ENCODE measurements around the gene VAMP2.

The VAMP2 gene

DNA sequence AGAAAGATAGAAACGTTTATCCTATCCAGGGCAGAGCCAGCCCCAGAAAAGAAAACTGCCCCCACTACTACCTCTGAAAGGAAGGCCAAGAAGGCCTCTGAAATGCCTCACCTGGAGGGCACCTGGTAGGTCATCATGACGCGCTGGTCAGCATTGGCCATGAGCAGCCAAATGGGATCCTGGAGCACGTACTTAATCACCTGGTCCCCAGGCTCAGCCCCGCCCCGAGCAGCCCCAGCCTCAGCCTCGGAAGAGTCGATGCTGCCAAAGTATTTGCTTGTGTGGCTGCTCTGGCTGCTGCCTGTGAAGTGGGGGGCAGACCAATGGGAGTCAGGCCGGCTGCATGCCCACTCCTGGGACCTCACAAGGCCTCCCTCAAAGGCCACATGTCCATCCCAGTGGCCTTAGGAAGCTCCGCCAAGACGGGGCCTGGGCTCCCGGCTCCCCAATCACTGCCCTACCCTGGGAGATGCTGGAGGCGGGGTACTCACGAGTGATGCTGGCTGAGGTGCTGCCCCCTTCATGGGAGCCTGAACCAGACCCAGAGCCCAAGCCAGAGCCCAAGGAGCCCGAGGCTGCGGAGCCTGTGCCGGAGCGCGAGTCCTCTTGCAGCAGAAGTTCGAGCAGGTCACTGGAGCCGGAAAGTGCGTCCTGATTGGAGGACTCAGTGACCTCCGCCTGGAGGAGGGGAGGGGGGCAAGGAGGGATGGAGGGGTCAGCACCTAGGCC is 20.4 kb downstream of the VAMP2 start:
- peak; percentile 35 for DNase-seq

DNA sequence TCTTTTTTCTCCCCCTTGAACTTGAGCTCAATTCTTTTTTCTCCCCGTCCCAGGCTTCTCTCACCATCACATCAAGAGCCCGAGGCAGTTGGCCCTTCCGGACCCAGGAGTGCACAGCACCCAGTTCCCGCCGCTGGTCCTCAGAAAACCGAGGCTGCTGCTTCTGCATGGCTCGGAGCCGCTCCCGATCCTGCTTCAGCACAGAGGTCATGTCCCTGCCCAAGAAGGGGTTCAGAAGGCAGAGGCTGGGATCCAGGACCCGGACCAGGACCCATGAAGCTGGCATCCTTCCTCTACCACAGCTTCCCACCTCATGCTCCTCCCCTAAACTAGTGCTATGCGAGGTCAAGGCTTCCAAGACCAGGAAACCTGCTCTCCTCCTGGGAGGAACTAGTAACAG is 21.0 kb downstream of the VAMP2 start:
- DNase-seq, result peak; percentile 23

DNA sequence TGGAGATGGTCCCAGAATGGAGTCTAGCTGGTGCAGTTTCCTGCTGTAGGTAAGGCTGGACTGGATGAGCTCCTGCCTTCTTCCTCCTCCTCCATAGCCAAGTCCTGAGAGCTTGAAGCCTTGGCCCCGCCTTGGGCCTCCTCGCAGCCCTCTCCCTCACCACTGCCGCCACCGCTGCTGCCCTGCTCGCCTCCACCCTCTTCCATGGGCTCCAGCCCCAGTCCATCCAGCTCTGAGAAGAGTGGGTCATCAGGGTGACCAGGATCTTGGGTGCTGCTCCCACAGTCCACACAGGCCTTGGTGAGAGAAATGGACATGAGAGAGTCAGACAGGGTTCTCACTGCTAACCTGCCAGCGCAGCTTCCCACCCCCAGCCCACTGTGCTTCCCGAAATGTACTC is 21.7 kb downstream of the VAMP2 start:
- peak; percentile 19 for DNase-seq

DNA sequence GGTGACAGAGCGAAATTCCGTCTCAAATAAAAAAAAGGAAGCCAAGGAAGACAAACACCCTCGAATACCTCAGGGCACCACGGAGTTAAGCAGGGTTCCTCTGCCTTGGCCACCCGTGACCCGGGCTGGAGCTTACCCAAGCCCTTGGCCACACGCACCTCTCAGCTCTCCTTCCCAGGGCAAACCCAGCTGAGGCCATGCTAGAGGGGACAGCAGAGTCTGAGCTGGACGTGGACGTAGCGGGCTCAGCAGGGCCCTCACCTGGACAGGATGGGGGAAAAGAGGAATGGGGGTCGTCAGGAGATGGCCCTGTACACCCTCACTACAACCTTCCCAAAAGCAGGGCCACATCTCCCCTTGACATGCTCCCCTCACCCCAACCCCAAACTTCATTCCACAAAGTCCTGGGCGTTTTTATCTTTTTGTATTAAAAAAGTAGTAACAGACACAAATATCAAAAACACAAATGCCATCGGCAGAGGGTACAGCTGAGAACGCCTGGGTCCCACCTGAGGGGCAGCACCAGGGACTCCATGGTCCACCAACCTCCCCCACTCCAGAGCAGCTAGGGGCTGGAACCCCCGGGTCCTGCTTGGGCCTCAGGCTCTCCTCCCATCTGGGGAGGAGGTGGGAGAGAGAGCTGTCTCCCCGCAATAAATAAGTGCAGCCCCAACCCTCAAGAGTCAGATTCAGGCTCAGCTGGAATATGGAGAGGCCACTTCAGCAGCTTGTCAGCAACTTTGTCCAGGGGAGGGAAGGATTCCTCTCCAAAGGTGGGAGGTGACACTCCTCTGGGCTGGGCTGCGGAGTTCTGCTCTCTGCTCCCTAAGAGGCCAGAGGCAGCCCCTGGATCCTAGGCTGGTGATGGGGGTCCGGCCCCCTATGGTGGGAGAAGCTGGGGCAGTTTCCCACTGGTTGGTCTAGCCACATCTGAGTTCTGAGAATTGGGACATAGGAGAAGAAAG is 22.4 kb downstream of the VAMP2 start:
- peak; percentile 27 for DNase-seq

DNA sequence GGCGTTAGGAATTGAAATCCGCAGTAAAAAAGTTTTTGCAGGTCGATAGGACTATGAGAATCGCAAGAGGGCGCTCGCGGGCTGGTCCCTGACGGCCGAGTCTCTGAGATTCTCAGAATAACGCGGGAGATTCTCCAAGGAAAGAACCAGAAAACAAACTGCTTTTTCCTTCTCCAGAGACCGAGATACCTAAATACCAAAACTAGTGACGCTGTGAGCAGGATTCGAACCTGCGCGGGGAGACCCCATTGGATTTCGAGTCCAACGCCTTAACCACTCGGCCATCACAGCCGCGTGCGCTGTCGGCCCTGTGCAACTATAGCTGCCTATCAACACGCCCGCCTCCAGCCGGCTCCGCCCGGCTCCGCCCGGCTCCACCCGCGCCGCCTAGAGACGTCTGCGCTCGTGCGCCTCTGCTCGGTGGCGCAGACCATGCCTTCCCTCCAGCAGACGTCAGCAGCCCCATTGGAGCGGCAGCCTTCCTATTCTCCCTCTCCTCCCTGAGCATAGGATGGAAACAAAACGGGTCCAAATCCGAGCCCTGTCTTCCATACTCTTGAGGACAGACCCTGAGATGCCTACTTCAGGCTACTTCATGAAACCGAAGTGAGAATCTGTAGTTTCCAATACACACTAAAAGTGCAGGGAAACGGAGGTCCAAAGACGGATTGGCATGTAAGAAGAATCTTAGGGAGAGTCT is 23.9 kb downstream of the VAMP2 start:
- DNase-seq, result peak; percentile 99

DNA sequence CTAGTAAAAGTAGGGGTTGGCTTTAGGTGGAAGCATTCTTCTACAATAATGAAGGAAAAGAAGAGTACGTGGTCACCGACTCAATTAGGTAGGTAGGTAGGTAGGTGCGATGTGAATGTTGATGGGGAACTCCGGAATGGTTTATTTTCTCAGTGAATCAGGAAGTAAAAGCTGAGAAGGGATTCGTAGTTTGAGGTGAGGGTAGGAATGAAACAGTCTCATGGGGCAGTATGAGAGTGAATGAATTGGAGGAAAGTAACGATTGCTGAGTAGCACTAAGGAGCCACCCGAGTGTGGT is 24.4 kb downstream of the VAMP2 start:
- DNase-seq, result no peak

DNA sequence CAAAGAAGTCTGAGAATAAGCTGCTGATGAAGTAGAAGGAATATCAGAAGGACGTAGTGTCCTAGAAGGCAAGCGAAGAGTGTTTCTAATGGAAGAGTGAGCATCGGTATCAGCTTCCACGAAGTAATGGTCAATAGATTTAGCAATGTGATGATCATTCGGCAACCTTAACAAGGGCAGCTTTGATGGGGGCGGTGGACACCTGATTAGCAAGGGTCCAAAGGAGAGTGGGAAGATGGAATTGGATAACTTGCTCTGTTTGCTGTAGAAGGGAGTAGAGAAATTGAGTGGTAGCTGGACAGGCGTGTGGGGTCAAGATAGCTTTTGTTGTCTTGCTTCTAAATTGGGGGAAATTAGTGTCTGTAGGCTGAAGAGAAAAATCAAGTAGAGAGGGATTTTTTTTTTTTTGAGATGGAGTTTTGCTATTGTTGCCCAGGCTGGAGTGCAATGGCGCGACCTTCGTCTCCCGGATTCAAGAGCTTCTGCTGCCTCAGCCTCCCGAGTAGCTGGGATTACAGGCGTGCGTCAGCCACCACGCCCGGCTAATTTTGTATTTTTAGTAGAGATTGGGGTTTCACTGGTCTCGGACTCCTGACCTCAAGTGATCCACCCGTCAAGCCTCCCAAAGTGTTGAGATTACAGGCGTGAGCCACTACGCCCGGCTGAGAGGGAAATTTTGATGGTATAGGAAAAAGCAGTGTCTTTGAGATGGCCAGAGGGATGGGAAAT is 24.9 kb downstream of the VAMP2 start:
- DNase-seq, result peak; percentile 24

DNA sequence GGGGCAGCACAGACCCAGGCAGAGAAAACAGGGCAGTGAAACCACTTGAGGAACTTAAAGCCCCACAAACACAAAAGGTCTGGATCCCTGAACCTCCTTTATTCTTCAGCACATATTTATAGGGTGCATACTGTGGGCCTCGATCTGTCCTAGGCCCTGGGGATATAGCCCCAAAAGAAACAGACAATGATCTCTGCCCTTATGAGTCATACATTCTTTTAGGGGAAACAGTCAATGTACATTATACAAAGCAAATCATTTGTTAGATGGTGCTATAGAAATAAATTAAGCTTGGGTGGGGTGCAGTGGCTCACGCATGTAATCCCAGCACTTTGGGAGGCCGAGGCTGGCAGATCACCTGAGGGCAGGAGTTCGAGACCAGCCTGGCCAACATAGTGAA is 28.8 kb downstream of the VAMP2 start:
- DNase-seq, result no peak

DNA sequence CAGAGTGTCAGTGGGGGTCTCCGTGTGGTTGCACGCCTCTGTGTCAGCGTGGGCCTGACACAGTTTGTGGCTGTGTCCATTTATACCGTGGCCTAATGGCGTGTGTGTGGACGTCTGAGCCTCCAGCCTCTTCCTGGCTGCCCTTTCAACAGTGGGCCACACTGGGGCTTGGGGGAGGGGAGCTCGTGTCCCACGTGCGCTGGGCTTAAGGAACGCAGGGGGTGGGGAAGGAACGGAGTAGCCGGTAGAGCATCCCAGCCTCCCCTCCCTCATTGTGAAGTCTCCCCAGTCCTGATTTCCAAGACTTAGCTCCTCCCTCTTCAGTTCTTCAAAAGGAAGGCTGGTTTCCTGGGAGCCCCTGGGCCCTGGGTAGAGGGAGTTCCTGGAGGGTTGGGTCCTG is 29.3 kb downstream of the VAMP2 start:
- DNase-seq, result peak; percentile 6

DNA sequence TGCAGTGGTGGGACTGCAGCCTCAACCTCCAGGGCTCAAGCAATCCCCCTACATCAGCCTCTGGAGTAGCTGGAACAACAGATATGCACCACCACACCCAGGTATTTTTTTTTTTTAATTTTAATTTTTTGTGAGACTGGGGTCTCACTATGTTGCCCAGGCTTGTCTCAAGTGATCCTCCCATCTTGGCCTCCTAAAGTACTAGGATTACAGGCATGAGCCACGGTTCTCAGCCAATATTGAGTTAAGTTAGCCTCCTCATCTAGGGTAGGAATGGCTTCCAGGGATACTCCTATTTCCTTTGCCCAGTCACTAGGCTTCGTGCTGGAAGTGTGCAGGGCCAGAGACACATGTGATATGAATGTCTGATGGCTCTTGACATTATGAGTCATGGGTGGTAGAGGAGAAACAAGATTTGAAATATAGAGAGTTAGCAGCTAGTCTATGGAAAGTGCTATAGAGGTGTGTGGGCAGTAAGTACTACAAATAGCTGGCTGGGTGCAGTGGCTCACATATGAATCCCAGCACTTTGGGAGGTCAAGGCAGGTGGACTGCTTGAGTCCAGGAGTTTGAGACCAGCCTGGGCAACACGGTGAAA is 30.8 kb downstream of the VAMP2 start:
- DNase-seq, result no peak

DNA sequence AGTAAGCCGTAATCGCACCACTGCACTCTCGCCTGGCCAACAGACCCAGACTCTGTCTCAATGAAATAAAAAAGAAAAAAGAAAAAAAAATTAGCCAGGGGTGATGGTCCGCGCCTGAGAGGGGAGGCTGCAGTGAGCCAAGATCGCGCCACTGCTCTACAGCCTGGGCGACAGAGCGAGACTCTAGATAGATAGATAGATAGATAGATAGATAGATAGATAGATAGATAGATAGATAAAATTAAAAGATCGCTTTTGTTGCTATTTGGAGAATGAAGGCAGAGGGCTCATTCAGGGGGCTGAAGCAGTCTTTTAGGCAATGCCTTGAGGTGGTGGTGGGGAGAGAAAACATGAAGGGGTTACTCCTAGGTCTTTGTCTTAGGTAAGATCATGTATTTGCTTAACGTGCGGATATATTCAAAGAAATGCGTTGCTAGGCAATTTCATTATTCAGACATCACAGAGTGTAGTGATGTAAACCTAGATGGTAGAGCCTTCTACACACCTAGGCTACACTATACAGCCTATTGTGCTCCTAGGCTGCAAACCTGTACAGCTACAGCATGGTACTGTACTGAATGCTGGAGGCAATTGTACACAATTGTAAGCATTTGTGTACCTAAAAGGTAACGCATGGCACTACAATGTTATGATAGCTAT is 34.5 kb downstream of the VAMP2 start:
- no peak for DNase-seq

DNA sequence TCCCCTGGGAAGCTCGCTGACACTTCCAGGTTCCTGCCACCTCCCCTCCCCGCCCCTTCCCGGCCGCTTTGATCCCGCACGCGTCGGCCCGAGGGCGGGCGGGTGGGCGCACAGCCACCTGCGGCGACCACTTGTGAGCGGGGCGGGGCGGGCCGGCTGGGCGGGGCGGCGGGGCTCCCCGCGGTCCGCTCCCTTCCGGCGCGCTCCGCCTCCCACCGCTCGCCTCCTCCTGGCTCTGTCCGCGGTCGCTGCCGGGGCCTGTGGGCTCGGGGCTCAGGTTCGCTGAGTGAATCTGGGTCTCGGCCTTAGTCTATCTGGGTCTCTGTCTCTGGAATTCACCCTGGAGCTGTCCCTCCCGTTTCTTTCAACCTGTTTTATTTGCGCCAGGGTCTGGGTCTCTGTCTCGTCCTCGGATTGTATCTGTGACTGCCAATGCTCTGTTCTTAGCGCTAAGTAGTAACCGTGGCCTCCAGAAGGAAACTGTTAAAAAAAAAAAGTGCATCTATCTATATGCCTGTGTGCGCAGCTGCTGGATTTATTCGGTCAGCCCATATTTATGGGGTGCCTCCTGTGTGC is 36.2 kb downstream of the VAMP2 start:
- DNase-seq, result peak; percentile 74

DNA sequence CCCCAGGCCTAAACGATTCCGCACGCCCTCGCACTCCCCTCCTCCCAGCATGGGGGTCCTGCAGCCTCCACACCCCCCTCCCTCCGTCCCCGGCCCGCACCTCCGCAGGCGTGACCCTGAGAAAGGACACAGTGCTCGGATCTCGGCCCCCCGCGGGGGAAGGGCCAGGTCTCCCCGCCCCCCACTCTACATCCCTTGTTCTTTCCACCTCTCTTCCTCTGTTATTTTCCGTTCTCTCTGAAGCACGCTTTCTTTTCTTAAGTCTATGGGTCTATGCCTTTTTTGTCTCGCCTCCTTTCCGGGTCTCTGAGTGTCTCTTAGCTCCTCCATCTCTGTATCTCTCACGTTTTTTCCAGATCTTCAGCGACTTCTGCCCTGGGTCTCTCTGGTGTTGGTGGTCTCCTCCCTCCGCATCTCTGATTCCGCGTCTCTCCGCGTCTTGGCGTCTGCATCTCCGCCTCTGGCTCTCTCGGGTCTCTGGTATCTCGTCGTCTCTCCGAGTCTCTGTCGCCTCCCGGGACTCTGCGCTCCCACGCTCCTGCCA is 36.7 kb downstream of the VAMP2 start:
- no peak for DNase-seq

DNA sequence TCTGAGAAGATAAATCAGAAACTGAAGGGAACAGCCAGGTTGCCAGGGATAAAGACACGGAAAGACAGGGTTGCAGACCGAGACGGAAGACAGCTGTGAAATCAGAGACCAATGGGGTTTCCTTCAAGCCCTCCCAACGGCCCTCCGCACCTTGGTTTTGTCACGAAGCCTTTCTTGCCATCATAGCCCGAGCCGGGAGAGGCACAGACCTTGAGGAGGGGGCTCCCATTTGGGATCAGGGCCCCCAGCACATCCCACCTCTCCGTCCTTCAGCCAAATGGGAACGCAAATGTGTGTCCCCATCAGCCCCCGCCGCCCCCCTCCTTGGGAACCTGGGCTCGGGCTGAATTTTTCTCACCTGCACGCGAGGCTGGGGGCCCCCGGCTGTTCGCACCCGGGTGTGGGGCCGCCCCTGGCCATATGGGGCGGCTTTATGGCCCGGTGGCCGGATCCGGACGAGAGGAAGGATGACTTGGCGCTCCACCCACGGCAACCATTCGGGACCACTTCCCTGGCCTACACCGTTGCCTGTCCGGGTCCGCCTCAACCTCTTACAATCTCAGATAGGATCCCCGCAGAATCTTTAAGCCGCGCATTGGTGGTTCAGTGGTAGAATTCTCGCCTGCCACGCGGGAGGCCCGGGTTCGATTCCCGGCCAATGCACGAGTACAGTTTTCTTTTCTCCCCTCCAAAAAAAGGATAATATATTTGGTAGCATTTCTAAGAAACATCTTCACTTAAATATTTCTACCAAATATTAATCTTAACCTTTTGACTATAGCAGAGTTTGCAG is 37.4 kb downstream of the VAMP2 start:
- DNase-seq, result peak; percentile 90

DNA sequence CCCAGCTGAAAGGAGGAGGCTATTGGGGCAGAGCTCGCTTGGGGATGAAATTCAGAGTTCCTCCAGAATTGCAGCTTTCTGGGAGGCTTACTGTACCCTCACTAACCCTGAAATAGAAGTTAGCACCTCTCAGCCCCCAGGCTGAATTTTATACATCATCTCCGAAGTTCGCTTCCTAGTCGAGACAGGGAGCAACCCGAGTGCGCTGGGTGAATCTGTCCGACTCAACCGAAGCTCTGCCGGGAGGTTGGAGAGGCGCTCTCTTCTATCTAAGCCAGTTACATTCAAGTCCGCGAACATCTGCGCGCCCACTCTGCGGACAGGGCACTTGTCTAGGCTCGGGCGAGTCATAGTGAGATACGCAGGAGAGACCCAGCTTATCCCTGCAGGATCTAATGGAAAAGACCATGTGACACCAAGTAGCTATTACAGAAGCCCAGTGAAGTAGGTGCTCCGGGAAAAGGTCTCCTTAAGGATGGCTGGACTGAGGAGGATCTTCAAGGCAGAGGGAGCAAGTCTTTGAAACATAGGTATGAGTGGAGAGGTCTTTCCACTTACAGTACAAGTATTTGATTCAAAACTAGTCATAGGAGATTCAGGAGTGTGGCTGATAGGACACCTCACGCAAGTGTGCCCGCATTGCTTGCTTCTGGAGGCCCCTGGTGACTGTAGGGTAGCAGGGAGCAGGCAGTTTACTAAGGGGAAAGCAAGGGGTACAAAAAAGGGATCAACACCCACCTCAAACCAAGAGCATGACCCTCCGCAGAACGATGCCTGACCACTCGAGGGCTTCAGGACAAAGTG is 38.2 kb downstream of the VAMP2 start:
- DNase-seq, result peak; percentile 27

DNA sequence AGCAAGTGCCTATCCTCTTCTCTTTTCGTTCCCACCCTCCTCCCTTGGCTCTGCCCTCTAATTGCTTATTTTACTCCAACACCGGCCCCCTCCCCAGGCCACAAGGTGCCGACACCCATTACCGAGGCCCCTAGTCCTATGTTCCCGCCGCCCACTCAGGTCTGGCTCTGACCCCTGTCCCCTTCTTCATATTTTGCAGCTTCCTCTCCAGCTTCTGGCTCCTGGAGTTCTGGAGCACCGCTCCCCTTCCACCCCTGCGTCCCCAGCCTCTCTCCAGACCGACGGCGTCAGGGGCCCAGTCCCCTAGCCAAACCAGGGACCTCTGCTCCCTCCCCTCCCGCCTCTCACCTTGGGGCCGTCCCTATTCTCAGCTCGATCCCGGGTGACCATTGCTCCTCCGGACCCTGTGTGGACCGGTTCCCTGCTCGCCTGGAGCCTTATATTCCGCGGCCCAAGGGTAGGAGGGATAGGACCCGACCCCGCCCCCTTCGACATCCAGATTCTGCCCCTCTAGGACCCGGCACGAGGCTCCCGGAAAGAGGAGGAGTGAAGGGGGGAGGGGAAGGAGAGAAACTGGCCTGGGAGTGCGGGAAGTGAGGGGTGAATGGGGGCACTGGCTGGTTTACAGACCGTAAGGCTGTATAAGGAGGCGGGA is 38.9 kb downstream of the VAMP2 start, which contains the start of gene HES7:
HES7 (minus strand) TSS at position 412 of the 655 bp plus-strand sequence; CDS start at position 390, 22 bp downstream.
- peak; percentile 55 for DNase-seq

DNA sequence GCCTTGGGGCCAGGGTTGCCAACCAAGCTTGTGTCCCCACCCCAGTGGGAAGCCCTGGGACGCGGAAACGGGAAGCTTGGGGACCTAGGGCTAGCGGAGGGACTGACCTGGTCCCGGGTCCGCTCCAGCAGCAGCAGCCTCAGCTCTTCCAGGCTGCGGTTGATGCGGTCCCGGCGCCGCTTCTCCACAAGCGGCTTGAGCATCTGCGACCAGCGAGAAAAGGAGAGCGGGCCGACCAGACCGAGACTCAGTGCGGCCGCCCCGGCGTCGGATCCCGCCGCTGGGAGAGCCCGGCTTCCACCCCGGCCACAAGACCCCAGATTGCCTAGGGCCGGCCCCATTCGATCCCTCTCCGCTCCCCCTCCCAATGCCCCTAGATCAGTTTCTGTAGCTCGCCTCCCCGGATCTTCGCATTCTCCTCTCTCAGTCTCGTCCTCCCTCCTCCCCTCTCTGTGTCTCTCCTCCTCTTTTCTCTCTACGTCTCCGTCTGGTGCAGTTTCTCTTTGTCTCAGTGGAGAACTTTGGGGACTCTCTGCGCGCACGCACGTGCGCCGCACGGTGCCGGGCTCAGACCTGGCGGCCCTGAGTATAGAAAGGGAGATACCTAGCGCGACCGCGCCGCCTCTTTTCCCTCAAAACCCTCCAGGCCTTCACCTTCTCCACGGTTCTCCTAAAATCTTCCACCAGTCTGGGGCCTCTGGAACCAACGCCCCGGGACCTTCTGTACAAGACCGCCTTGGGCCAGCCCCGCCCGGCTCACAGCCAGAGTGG is 39.6 kb downstream of the VAMP2 start:
- peak; percentile 47 for DNase-seq

DNA sequence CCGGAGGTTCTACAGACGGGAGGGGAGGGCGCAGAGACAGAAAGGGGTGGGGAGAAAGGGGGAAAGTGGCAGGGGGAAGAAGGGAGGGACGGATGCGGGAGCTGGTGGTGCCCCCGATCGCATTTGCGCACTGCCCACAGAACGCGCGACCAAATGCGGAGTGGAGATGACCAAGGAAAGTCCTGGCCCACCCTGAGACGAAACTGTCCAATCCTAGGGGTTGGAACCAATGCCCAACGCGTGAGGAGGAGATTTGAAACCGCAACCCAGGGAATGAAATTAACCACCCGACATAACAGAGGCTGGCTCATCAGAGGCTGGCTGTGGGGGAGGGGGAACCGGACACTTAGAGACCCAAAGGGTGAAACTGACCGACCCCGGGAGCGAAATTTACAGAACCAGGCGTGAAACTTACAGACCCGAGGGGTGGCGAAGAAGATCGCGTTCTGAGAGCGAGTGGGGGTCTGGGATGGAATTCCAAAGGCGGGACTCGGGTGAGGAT is 40.3 kb downstream of the VAMP2 start:
- DNase-seq, result peak; percentile 38

Measured in right hindlimb (tissue), 1 donor.